Measurements from ENCODE around the gene RER1.

DNA sequence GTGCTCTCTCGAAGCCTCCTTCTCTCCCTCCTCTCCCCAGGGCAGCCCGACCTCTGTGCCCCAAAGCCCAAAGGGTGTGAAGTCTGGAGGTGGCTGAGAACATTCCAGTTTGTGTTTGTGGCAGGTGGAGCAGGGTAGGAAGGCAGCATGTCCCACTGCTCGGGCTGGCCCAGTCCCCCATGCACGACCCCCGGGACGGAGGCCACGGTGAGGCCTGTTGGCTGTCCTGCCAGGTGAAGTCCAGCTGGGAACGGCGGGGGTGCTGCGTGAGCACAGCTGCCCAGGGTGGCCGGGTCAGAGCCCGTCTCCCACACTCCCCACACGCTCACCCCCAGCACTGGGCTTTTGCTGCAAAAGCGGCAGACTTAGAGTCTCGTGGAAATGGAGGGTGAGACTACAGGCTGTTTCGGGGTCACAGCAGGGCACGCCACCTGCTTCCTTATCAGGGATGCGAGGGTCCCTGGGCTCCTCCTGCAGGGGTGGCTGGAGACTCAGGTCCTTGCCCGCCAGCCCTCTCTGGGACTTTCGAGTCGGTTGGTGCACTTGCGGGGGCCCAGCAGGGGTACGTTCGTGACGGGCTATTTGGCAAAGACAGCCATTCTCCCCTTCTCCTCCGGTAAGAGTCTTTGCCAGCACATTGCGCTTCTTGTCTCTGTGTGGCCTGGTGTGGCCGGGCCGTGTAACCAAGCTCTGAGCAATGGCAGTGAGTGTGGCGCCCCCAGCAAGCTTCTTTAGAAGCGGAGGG is 40.6 kb upstream of the RER1 start:
- no peak for TF ChIP-seq POLR2AphosphoS5 (IDR thresholded peaks at IDR 0.05)
- TF ChIP-seq, protein P1, sequence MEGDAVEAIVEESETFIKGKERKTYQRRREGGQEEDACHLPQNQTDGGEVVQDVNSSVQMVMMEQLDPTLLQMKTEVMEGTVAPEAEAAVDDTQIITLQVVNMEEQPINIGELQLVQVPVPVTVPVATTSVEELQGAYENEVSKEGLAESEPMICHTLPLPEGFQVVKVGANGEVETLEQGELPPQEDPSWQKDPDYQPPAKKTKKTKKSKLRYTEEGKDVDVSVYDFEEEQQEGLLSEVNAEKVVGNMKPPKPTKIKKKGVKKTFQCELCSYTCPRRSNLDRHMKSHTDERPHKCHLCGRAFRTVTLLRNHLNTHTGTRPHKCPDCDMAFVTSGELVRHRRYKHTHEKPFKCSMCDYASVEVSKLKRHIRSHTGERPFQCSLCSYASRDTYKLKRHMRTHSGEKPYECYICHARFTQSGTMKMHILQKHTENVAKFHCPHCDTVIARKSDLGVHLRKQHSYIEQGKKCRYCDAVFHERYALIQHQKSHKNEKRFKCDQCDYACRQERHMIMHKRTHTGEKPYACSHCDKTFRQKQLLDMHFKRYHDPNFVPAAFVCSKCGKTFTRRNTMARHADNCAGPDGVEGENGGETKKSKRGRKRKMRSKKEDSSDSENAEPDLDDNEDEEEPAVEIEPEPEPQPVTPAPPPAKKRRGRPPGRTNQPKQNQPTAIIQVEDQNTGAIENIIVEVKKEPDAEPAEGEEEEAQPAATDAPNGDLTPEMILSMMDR (IDR thresholded peaks at IDR 0.05) = no peak
- TF ChIP-seq POLR2A (IDR thresholded peaks at IDR 0.05) = no peak
- TF ChIP-seq EP300 (IDR thresholded peaks at IDR 0.05) = no peak
